Hematopoietic multipotent progenitor cell treated with erythropoietin and hydrocortisone succinate and interleukin-3 and kit ligand, for 8 days (in vitro differentiated cells): Measurements from ENCODE around the gene FAM13A.

ENCODE experiments used
- DNase-seq: peaks from one replicate; pipeline ENCODE4 v3.0.0-alpha.2; 2015

FAM13A gene

DNA sequence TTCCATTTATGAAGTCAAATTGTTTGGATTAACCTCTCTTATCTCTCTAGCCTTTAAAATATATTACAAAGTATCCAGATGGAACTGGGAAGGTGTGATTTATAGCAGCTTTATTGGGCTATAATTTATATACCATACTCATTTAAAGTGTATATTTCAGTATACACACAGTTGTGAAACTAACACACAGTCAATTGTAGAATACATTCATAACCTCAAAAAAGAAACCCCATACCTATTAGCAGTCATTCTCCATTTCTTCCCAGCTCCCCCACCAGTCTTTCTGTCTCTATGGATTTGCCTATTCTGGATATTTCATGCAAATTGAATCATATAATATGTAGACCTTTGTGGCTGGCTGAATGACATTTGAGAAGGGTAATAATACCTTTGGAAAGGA is 351.8 kb downstream of the FAM13A start:
- DNase-seq = no peak

DNA sequence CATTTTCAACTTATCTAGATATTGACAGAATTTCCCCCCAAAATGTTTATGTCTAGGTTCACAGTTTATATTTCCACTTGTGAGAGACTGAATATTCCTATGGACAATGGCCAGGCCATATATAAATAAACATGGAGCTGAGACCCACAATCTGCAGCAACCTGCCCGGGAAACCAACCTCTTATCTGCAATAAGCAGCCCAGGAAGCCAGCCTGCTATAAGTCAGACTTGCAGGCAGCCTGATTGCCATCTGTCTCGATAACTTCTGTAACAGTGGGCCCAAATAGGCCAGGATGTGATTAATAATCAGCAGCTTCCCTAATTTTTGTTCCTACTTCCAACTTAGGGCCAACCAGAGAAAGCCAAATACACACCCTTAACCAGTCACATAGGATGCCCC is 354.2 kb downstream of the FAM13A start:
- peak; percentile 78 for DNase-seq

DNA sequence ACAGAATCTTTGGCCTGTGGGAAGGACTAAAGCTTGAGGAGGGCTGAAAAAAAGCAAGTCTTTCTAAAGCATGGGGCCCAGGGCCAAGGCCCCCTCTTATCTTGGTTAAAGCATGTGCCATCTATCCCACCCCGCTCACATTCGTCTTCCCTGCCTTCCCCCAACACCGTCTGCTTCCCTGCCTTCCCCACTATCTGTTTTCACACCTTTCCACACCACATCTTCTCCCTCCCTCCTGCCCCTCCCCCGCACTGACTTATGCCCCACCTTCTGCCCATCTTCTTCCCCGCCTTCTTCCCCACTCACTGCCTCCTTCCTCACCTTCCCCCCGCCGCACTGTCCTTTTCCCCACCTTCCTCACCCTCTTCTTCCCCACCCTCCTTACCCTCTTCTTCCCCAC is 358.5 kb downstream of the FAM13A start:
- peak; percentile 56 for DNase-seq

DNA sequence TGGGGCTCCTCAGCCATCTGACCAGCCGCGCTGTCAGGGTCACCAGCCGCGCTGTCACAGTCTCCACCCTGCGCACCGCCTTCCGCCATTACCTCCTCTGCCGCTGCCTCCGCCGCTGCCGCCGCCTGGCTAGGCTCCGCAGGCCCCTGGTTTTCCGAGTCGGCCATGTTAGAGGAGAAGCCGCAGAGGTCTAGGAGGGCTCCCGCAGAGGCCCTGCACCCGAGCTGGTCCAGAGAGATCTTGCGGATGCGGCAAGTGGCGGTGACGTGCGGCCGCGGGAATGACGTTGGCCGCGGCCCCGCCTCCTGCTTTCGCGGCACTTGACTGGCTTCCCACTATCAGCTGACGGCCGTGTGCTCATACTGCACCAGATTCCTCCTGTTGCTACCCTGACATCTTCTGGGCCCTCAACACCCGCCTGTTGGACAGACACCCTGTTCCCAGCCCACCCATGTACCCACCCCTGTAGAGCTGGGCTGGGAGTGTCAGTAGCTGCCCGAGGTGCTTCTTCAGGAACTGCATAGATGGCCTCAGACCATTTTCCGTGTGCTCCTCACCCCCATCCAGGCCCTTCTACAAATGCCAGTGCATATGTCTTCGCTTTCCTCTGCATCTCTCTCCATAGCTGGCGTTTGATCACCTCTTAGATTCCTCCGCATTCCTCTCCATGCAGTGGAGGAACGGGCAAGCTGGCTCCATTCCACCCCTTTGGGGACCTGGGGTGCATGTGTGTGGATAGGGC is 359.2 kb downstream of the FAM13A start, which contains the start of gene NAP1L5:
TSS of gene NAP1L5 (minus strand) at position 242 of the 742 bp plus-strand sequence. CDS start at position 167, 75 bp downstream.
- peak; percentile 68 for DNase-seq

DNA sequence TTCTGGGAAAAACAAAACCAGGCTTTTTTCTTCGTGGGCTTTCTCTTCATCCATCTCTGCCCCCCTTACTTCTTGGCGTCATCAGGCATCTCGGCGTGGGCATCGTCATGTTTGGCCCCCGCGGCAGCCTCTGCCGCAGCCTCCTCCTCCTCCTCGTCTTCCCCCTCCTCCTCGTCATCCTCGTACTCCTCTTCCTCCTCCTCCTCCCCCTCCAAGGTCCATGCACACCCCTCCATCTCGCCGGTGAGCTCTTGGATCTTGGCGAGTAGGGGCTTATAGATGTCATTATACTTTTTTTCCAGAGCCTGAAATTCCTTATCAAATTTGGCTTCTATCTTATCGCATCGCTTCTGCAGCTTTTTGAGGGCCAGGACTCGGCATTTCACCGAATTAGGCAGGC is 359.8 kb downstream of the FAM13A start:
- peak; percentile 15 for DNase-seq

DNA sequence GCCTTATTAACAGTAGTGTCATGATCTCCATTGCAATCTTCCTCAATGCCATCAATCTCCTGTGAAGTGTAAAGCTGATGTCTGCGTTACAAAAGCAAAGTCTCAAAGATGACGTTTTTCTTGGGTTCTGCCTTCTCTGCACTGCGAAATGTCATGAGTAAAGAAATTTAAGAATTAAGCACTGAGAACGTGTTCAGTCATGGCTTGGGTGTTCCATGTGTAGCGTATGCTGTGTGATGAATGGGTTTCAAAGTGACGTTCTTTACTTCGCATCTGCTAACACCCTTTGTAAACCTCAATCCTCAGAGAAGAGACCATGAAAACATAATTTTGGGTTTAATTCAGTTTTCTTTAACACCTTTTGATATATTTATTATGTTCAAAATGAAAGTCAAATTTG is 360.4 kb downstream of the FAM13A start:
- no peak for DNase-seq

DNA sequence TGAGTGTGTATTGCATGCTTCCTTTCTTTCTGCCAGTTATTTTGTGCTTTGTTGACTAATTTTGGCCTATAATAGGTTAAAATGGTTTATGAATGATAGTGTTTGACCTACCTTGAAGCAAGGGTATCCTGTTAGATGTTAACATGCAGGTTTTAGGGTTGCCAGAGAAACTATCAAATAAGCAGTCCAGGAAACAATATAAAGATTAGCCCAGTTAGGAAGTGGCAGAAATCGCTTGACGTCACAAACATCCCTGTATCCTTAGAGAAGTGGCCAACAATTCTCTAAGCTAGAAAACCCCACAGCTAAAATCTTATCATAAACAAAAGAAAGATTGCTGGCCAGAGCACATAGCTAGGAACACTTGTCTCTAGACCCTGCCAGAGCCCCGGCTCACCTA is 363.2 kb downstream of the FAM13A start:
- no peak for DNase-seq

DNA sequence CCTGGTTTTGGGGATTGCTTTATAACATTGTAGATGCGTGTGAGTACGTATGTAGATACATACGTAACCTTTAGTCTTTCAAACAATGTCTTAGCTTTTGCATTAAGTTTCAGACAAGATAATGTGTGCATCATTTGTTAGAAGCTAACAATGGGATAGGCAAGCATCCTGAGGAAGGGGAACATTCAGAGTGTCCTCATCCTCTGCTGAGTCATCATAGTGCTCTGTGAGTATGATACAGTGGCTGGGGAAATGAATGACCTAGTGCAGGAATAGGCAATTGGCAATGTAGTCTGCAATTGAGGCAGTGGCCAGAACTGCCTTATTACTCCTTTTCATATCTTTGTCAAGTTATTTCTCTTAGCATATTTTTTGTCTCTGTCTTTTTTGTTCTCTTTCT is 366.6 kb downstream of the FAM13A start:
- DNase-seq = peak; percentile 9

DNA sequence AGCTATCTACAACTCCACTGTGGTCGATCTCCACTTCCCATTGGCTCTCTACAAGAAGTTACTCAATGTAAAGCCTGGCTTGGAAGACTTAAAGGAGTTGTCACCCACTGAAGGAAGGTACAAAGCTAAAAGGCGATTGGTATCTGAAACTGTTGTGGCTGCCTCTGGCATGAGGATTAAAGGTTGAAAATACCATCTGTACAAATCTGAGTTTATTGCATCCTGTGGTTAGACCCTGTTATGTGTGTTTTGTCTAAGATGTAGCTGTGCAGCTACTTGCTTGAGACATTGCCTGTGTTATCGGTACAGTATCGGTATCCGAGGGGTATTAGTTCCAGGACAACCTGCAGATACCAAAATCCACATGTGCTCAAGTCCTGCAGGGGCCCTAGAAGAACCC is 375.8 kb downstream of the FAM13A start:
- no peak for DNase-seq
